HEK293 (cell line): ENCODE results near the gene THAP2.

Source experiments
- CTCF ChIA-PET: fragments of 350-600 bp; formaldehyde crosslinking; extraction: SDS; loops from one replicate; lab custom pipeline; 2021; ENCODE audit warnings: antibody characterized with exemption; lab: Yijun Ruan, JAX
- POLR2A ChIA-PET: fragments of 300-600 bp; formaldehyde crosslinking; extraction: SDS; loops from one replicate; lab custom pipeline; 2020; ENCODE audit warnings: antibody characterized with exemption, inconsistent platforms; lab: Yijun Ruan, JAX
- H3K27ac ChIP-seq: fragments of 200-500 bp; sonication (Bioruptor generic); 2 replicates; pipeline ENCODE4 v1.5.1; 2014; ENCODE audit warnings: low read depth, low read length, control low read depth, inconsistent platforms; ENCODE audit errors: extremely low read depth
- H3K36me3 ChIP-seq, 2 experiments: fragments of 200-500 bp in 1 of 2; sonication (Bioruptor generic) in 1 of 2; 1 replicate in 1 of 2; 2 replicates in 1 of 2; pipeline ENCODE4 v1.5.1; 2014 to 2017; ENCODE audit warnings: inconsistent platforms in 2 of 2, low read length in 2 of 2; ENCODE audit not compliant: control insufficient read depth in 2 of 2, insufficient read depth in 1 of 2
- H3K4me1 ChIP-seq: fragments of 200-500 bp; sonication (Bioruptor generic); 2 replicates; pipeline ENCODE4 v1.5.1; 2014; ENCODE audit warnings: mild to moderate bottlenecking, low read length, inconsistent platforms; ENCODE audit not compliant: control insufficient read depth, insufficient read depth
- H3K4me3 ChIP-seq: 2 replicates; pipeline ENCODE4 v1.5.1; 2011; ENCODE audit warnings: low read depth, mild to moderate bottlenecking, control low read depth, low read length, moderate library complexity
- H3K9me3 ChIP-seq: fragments of 200-500 bp; sonication (Bioruptor generic); 2 replicates; pipeline ENCODE4 v1.5.1; 2014; ENCODE audit warnings: low read depth, low read length, inconsistent platforms; ENCODE audit not compliant: control insufficient read depth, insufficient read depth
- EGR2 ChIP-seq: fragments of 450-650 bp; formaldehyde crosslinking; IDR thresholded peaks from 2 replicates; pipeline ENCODE4 v1.5.1; 2016; ENCODE audit warnings: low read depth, missing biosample characterization, missing genetic modification characterization
- PRDM1 ChIP-seq: fragments of 450-650 bp; formaldehyde crosslinking; IDR thresholded peaks from 2 replicates; pipeline ENCODE4; 2016; ENCODE audit warnings: missing biosample characterization, missing genetic modification characterization
- REPIN1 ChIP-seq: fragments of 450-650 bp; formaldehyde crosslinking; IDR thresholded peaks from 2 replicates; pipeline ENCODE4 v1.5.1; 2017; ENCODE audit warnings: missing biosample characterization, missing genetic modification characterization, low read depth
- REST ChIP-seq: fragments of 450-650 bp; formaldehyde crosslinking; IDR thresholded peaks from 2 replicates; pipeline ENCODE4 v1.5.1; 2016; ENCODE audit warnings: missing biosample characterization, missing genetic modification characterization
- SCRT1 ChIP-seq: fragments of 450-650 bp; formaldehyde crosslinking; IDR thresholded peaks from 2 replicates; pipeline ENCODE4 v1.5.1; 2016; ENCODE audit warnings: missing biosample characterization, missing genetic modification characterization, borderline replicate concordance
- SETDB1 ChIP-seq: IDR thresholded peaks from one replicate; pipeline ENCODE4 v1.6.1; 2017; ENCODE audit warnings: mild to moderate bottlenecking, low read length, moderate library complexity, mixed read lengths; ENCODE audit not compliant: insufficient read length
- YY2 ChIP-seq: fragments of 450-650 bp; formaldehyde crosslinking; IDR thresholded peaks from 2 replicates; pipeline ENCODE4 v1.5.1; 2016; ENCODE audit warnings: missing biosample characterization, missing genetic modification characterization
- ZBTB21 ChIP-seq: fragments of 450-650 bp; formaldehyde crosslinking; IDR thresholded peaks from 2 replicates; pipeline ENCODE4 v1.5.1; 2017; ENCODE audit warnings: missing biosample characterization, missing genetic modification characterization
- ZBTB6 ChIP-seq: fragments of 450-650 bp; formaldehyde crosslinking; IDR thresholded peaks from 2 replicates; pipeline ENCODE4 v1.5.1; 2017; ENCODE audit warnings: missing biosample characterization, missing genetic modification characterization
- ZIC2 ChIP-seq: fragments of 450-650 bp; formaldehyde crosslinking; IDR thresholded peaks from 2 replicates; pipeline ENCODE4 v1.5.1; 2016; ENCODE audit warnings: missing biosample characterization, missing genetic modification characterization
- ZNF157 ChIP-seq: fragments of 450-650 bp; formaldehyde crosslinking; IDR thresholded peaks from 2 replicates; pipeline ENCODE4 v1.5.1; 2016; ENCODE audit warnings: missing biosample characterization, missing genetic modification characterization
- ZNF169 ChIP-seq: fragments of 450-650 bp; formaldehyde crosslinking; IDR thresholded peaks from 2 replicates; pipeline ENCODE4 v1.5.1; 2016; ENCODE audit warnings: missing biosample characterization, missing genetic modification characterization
- ZNF292 ChIP-seq: fragments of 450-650 bp; formaldehyde crosslinking; IDR thresholded peaks from 2 replicates; pipeline ENCODE4 v1.5.1; 2016; ENCODE audit warnings: low read depth, missing biosample characterization, missing genetic modification characterization, borderline replicate concordance
- ZNF362 ChIP-seq: fragments of 450-650 bp; formaldehyde crosslinking; IDR thresholded peaks from 2 replicates; pipeline ENCODE4 v1.5.1; 2016; ENCODE audit warnings: missing biosample characterization, missing genetic modification characterization
- ZNF433 ChIP-seq: fragments of 450-650 bp; formaldehyde crosslinking; IDR thresholded peaks from 2 replicates; pipeline ENCODE4 v1.5.1; 2016; ENCODE audit warnings: missing biosample characterization, missing genetic modification characterization, low read depth
- ZNF514 ChIP-seq: fragments of 450-650 bp; formaldehyde crosslinking; IDR thresholded peaks from 2 replicates; pipeline ENCODE4 v1.5.1; 2016; ENCODE audit warnings: missing biosample characterization, missing genetic modification characterization
- ZNF518A ChIP-seq: fragments of 450-650 bp; formaldehyde crosslinking; conservative IDR thresholded peaks from 2 replicates; pipeline ENCODE4 v1.5.1; 2016; ENCODE audit warnings: low read depth, missing biosample characterization, missing genetic modification characterization
- ZNF521 ChIP-seq: fragments of 450-650 bp; formaldehyde crosslinking; IDR thresholded peaks from 2 replicates; pipeline ENCODE4 v1.5.1; 2017; ENCODE audit warnings: missing biosample characterization, mild to moderate bottlenecking, missing genetic modification characterization
- ZNF560 ChIP-seq: fragments of 450-650 bp; formaldehyde crosslinking; IDR thresholded peaks from 2 replicates; pipeline ENCODE4 v1.5.1; 2017; ENCODE audit warnings: missing biosample characterization, missing genetic modification characterization, borderline replicate concordance
- ZNF600 ChIP-seq: fragments of 450-650 bp; formaldehyde crosslinking; IDR thresholded peaks from 2 replicates; pipeline ENCODE4 v1.5.1; 2016; ENCODE audit warnings: missing biosample characterization, missing genetic modification characterization
- ZNF629 ChIP-seq: fragments of 450-650 bp; formaldehyde crosslinking; IDR thresholded peaks from 2 replicates; pipeline ENCODE4 v1.5.1; 2017; ENCODE audit warnings: missing biosample characterization, missing genetic modification characterization
- ZSCAN16 ChIP-seq: fragments of 450-650 bp; formaldehyde crosslinking; IDR thresholded peaks from 2 replicates; pipeline ENCODE4 v1.5.1; 2016; ENCODE audit warnings: missing biosample characterization, missing genetic modification characterization

THAP2 gene

GRCh38 chr12:71683633-71684032, 19.5 kb downstream of the THAP2 start (continued):
- TF ChIP-seq ZNF518A (tag by site-specific recombination) (no peak), ZNF514 (tag by site-specific recombination) (no peak), ZNF560 (tag by site-specific recombination) (no peak), ZNF157 (tag by site-specific recombination) (no peak), ZNF629 (tag by site-specific recombination) (no peak), ZNF600 (tag by site-specific recombination) (no peak), REPIN1 (tag by site-specific recombination) (no peak), SCRT1 (tag by site-specific recombination) (no peak)

GRCh38 chr12:71684081-71684480, 20.0 kb downstream of the THAP2 start:
- H3K27ac ChIP-seq, result no peak overlapping the region
- ChIA-PET CTCF (interaction anchor here (0.6 to 4.1 kb wide), 3 partner anchors 9 to 140 kb away, joined by 3 to 17 read pairs (median 3); no protein-coding TSS in a partner anchor), POLR2A (interaction anchor here (5.1 kb wide), 1 partner anchor 21 kb away, joined by 90 read pairs; the partner anchor contains the start of genes THAP2 and ZFC3H1)
- H3K36me3 ChIP-seq, result no peaks in the 10 kb centered on the region
- no peaks in the 10 kb centered on the region for H3K4me1 ChIP-seq
- no peak for TF ChIP-seq ZNF433 (tag by site-specific recombination)
- no peak for TF ChIP-seq EGR2 (tag by site-specific recombination)
- TF ChIP-seq YY2, result no peak
- no peak for TF ChIP-seq REST
- TF ChIP-seq ZNF292 (tag by site-specific recombination), result no peak
- TF ChIP-seq ZNF169 (tag by site-specific recombination), result no peak
- no peak for TF ChIP-seq ZSCAN16 (tag by site-specific recombination)
- no peak for TF ChIP-seq SETDB1
- no peak for TF ChIP-seq ZIC2 (tag by site-specific recombination)
- no peak for TF ChIP-seq ZBTB6
- no peak for TF ChIP-seq ZNF629 (tag by site-specific recombination)
- TF ChIP-seq PRDM1 (tag by site-specific recombination), result no peak
- TF ChIP-seq ZNF362 (tag by site-specific recombination), result no peak
- TF ChIP-seq ZBTB21 (tag by site-specific recombination), result no peak
- no peak for TF ChIP-seq ZNF521
- no peaks in the 10 kb centered on the region for H3K9me3 ChIP-seq
- H3K4me3 ChIP-seq, result no peak overlapping the region
